GM19025 (cell line): ENCODE results near the gene ACSL5.
A peak's percentile ranks its signal among the peaks of the same experiment; 100 is the strongest.
"Not testable (repeated sequence)": the region's sequence is repeated elsewhere in the genome, so short reads cannot be mapped to it uniquely, and the experiment has no call there.

Source experiments
- ATAC-seq: cut with Tn5 transposase; IDR thresholded peaks from one replicate; pipeline ENCODE4 v1.9.1; 2021; ENCODE audit warnings: mild to moderate bottlenecking, low read depth, moderate library complexity; ENCODE audit not compliant: unreplicated experiment

ACSL5 gene

DNA sequence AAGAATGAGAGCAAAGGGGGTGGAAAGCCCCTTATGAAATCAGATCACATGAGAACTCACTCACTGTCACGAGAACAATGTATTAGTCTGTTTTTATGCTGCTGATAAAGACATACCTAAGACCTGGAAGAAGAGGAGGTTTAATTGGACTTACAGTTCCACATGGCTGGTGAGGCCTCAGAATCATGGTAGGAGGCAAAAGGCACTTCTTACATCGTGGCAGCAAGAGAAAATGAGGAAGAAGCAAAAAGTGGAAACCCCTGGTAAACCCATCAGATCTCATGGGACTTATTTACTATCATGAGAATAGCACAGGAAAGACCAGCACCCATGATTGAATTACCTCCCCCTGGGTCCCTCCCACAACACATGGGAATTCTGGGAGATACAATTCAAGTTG is 32.9 kb downstream of the ACSL5 start:
- ATAC-seq: not testable (repeated sequence)

DNA sequence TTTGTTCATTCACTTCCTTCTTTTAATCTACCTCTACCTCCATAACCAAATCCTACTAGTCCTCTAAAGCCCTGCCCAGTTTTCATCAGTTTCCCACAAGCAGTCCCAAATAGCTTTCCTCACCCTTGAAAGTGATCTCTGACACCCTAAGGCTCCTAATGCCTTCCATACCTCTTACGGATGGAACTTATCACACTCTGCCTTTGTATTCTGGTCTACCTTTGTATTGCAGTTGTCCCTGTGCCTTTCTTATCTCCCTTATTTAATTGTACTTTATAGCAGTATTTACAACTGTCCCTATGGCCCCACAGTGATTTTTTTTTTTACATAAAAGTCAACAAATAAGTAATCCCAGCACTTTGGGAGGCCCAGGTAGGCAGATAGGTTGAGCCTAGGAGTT is 33.8 kb downstream of the ACSL5 start:
- ATAC-seq: no peak

DNA sequence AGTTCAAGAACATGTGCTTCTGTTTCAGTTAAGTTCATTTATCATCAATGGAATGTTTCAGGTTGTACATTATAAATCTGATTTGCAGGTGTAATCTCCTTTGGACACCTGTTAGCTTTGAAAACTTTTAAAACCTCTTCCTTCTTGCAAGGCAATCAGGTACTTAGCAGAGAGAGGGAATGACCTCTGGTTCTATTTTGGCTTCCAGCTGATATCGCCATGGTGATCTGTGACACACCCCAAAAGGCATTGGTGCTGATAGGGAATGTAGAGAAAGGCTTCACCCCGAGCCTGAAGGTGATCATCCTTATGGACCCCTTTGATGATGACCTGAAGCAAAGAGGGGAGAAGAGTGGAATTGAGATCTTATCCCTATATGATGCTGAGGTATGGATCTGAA is 35.4 kb downstream of the ACSL5 start:
- no peak for ATAC-seq

DNA sequence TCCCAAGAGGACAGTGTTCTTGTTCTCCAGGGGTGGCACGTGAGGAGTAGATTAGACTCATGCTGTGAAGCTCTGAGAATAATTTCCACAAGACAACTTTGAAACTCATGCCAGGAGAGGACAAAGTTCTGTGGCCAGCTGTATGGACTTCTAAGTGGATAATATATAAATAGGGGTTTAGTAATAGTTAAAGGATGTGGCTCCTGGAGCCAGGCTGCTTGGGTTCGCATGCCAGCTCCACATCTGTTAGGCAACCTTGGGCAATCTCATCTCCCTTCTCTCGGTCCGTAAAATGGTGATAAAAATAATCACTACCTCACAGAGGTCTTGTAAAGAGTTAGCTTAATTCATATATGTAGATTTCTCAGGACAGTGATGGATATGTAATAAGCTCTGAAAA is 35.8 kb downstream of the ACSL5 start:
- ATAC-seq: no peak

DNA sequence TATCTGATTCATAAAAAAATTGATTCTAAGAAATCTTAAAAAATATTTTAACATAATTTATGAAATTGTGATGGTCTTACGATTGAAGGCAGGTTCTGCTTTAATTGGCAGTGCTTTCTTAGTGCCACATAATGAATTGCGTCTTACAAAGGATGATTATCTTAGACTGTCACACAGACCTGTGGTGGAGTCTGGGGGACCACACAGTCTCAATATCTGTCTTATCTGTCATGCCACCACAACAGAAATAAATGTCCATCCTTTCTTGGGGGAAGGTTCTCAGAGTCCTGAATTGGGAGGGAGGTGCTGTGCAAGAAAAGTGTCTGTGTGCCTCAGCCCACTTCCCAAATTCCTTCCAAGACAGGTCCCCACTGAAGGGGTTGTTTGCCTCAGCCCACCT is 38.8 kb downstream of the ACSL5 start:
- ATAC-seq: no peak

DNA sequence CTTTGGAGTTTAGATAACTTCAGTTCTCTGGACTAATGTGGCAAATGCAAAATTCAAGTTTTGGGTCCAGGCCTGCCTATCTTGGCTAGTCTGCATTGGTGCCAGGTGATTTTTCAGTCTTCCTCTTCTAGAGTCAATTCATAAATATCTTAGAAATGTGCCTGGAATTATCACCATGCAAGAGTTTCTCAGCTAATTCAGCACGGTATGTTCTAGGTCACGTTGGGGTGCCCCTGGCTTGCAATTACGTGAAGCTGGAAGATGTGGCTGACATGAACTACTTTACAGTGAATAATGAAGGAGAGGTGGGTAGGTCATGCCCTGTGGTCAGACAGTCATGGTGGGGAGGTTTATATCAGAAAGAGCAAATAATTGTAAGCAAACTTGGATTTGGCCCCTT is 47.8 kb downstream of the ACSL5 start:
- no peak for ATAC-seq

DNA sequence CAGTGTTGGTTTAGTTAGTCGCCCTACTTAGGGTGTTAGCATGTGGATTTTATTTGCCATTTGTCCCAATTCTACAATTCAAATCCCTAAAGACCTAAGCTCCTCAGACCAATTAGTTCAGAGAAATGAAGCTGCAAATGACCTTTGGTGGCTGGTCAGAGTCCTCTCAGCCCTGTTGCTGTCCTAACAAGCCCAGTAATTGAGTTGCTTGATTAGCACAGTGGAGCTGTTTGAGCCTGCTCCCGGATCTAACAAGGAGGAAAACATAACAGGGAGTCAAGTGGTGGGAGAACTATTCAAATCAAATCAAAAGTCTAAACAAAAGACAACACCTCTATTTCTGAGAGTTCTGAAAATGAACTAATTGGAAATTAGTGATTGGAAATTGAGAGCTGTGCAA is 50.7 kb downstream of the ACSL5 start:
- ATAC-seq: no peak

DNA sequence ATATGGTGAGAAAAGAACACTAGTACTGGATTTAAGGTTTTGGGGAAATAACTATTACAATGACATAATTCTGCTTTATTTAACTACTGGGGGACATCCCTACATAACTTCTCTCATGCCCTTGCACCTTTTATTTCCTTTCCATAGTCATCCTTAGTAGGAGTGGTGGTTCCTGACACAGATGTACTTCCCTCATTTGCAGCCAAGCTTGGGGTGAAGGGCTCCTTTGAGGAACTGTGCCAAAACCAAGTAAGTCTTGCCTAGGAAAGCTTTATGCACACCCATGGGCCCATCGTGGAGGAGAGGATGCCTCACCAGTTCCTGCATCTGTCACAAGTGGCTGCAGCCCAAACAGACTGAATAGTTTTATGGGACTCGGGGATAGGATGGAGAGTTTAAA is 52.2 kb downstream of the ACSL5 start:
- ATAC-seq: no peak

DNA sequence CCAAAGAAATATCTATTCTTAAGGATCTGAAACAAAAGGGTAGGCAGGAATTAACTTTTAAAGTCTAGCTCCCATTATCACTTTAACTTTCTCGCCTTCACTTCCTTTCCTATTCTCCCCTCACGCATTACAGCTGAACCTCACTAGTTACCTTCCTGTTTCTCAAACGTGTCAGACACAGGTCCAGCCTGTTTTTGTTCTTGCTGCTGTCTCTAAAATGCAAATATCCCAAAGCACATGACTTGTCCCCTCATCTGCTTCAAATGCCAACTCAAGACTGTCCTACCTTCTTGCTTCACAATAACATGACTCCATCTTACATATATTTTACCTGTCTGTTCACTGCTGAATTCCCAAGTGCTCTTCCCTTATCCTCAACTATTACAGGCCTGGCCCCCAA is 55.2 kb downstream of the ACSL5 start:
- ATAC-seq: no peak

DNA sequence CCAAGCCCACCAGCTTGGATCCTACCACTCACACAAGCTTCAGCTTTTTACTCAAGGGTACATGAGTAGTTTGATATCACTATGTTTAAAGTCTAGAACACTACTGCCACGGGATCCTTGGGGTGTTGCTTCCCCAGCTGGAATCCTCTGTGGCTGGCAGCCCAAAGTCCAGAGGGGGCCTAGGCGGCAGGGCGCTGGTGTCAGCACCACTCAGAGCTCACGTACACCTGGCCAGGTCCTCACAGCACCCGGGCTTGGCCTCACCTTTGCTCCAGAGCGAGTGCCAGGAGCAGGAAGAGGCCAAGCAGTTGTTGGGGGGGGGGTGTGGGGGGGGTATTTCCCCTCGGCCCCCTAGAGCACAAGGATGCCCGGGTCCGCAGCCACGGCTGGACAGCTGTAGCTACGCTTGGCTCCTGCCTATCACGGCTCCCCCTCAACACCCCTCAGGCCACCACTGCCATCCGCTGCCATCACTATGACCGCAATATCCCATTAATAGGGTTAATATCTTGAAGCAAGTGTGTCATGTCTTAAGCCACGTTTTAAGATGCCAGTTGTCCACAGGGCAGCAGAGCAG is 55.8 kb downstream of the ACSL5 start:
- no peak for ATAC-seq

DNA sequence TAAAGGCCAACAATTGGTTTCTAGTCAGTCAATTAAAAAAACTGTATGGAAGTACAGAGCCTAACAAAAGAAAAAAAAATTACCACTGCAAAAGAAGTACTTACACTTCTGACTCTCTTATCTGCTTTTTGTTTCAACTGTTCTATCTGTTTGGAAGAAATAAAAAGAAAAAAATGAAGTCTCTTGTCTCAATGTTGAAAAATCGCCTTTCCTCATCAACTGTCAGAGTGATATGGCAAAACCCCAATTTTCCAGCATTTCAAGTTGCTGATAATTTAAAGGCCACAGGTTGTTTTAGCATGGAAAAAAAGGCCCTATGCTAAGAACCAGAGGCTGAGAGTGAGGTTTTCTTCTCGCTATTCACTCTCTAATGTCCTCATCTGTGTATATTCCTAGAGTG is 59.2 kb downstream of the ACSL5 start:
- ATAC-seq: no peak

DNA sequence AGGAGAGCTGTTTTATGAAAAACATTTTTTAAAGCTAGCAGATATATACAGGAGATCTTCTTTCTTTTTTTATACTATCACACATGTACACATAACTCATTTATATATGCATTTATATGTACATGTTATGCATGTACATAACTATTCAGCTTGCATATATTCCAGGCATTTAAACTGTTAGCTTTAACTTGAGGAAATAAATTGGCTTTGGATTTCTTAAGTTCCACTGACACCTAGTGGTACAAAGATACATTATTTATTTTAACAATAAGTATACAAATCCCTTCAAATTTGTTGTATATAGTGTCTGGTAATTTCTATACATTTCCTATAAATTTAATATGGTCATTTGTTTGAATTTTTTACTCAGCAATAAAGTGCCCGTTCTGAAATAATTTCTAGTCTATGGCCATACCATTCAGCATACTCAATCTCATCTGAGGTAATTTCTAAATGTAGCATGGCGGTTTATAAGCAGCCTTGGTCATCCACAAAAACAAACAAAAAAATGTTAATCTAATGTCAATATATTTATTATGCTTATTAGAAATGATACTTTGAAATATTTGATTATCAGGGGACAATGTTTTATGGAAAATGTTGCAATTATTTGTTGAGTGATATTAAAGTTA is 61.2 kb downstream of the ACSL5 start:
- ATAC-seq: no peak

DNA sequence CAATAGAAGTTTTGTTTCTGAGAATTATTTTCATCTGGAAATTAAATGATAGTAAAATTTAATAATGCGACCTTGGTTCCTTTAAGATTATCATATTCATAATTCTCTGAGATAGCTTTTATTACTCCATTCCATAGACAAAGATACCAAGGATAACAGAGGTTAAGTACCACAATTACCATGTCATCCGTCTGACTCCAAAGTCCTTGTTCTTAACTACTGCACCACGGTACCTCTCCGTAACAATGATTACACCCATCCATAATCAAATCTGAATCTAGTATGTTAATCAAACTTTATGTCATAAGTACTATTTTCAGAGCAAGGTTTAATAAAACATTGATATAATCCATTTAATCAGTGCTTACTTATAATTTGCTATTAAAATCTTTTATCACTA is 64.4 kb downstream of the ACSL5 start:
- ATAC-seq: no peak

DNA sequence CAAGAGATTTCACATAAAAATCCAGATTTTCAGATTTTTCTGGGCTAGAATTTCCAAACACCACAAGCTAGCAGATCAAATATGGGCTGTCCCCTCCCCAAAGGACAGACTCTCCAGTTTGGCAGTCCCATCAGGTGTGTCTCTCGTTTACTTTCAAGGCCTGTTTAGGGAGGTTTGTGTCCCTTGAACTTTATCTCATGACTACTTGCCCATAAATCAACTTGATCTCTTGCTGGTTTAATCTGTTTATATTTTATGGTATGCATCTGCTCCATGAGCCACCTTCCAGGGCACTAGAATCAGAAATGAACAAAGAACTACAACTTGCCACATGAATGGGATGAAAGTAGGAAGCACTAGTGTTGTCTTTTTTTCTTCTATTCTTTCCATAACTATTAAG is 67.6 kb downstream of the ACSL5 start:
- ATAC-seq: no peak

DNA sequence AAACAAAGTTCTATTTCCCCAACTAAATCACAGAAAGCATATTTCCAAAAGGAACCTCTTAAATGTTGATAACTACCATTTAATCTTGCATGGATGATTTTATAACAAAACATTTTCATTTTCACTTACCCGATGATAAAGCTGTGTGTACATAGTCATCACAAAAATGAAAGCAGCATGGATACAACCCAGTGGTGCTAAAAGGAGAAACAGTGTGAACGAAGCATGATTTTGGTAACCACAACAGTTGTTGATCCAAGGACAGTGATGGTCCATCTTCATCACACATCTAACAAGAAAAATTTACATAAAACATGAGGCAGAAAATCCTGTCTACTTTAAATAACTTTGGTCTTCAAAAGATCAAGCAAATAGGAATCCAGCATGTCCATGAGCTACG is 68.1 kb downstream of the ACSL5 start:
- no peak for ATAC-seq

DNA sequence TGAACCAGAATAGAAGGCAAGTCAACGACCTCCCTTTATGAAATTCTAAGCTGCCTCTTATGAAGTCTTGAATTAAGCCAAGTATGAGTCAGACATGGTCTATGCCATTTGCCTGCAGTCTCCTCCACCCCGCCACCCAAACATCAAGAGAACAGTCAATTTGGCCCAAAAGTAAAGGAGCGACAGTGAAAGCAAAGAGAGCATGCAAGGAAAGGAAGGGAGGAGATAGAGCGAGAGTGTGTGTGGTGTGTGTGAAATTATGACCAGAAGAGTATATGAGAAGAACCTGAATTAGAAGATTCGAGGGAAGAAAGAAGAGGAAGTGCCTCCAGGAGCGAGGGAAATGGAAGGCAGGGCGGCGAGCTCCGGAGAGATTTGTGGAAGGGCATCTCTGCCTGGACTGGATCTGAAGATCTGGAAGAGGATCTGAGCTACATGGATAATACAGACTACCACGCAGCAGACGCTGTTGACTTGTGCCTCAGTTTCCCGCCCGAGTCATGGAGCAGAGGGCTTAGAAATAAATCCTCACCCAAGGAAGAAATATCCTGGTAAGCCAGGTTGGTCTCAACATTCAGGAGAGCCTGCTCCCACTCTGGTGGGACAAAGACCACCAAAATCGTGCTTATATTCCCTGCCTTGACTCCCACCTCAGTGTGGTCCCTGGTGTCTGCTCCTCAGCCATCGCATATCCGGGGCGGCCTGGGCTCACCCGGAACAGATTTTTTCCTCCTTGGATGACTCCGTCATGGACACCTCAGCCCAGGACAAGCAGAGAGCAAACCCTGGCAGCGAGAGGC is 72.3 kb downstream of the ACSL5 start:
- peak; percentile 35 for ATAC-seq

DNA sequence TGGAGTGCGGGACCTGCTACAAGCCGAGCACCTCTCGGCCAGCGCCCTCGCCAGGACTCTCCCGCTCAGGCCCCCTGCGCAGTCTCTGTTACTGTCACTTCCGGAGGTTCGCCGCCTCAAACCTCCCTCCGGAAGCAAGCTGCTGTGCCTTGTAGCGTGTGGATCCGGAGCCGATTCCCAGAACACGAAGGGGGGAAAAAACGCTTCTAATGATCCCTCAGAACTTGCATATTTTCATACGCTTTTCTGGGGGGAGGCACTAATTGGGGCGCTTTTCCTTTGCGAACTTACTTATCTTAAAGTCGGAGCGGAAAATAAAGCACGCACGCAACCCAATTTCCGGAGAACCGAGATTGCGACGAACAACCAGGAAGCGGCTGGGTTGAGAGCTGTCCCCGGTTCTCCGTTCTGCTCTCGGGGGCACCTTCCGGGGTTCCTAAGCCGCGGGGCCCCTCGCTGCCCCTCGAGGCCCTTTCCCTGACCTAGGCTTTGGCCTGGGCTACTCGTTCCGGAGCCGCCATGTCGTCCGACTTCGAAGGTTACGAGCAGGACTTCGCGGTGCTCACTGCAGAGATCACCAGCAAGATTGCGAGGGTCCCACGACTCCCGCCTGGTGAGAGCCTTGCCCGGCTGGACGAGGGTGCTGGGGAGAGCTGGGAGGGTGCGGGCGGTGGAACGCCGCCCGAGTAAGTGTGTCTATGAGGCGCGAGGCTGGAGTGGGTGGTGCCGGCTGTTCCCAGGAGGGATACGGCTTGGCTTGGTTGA is 73.1 kb downstream of the ACSL5 start, which contains the start of the genes VTI1A and ZDHHC6:
TSS of gene VTI1A (plus strand) at position 361 of the 765 bp plus-strand sequence. CDS start at position 520, 159 bp downstream.
TSS of gene ZDHHC6 (minus strand) at position 60 of the 765 bp plus-strand sequence. CDS start 1,478 bp downstream, outside the sequence.
- ATAC-seq: peak; percentile 91

DNA sequence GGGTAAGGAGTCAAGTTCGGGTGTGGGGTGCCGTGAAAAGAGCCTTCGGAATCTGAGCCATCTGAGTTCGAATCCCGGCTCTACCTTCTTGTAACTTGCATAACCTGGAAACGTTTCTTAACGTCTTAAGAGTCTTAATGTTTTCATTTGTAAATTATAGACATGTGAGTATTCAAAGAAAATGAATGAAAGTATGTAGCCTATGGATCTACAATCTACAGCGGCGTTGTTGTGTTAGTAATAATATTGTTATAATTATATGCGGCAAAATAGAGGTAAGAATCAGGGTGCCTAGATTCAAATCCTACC is 73.7 kb downstream of the ACSL5 start:
- no peak for ATAC-seq

DNA sequence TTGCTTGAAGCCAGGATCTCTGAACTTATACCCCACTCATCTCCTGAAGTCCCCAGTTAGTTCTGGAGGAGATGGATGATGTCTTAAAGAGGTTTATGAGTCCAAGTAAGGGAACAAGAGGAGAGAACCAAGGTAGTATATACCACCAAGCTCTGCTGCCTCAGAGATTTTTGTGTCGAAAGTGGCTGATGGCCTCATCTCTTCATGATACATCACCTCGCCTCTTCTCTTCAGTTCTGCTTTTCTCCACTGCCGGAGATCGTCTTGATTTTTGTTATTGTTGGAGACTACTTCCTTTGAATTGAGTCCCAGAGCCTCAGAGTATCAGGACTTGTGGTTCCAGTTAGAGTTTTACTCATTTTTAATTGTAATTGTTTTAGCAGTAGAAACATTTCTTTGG is 75.0 kb downstream of the ACSL5 start:
- ATAC-seq: no peak

DNA sequence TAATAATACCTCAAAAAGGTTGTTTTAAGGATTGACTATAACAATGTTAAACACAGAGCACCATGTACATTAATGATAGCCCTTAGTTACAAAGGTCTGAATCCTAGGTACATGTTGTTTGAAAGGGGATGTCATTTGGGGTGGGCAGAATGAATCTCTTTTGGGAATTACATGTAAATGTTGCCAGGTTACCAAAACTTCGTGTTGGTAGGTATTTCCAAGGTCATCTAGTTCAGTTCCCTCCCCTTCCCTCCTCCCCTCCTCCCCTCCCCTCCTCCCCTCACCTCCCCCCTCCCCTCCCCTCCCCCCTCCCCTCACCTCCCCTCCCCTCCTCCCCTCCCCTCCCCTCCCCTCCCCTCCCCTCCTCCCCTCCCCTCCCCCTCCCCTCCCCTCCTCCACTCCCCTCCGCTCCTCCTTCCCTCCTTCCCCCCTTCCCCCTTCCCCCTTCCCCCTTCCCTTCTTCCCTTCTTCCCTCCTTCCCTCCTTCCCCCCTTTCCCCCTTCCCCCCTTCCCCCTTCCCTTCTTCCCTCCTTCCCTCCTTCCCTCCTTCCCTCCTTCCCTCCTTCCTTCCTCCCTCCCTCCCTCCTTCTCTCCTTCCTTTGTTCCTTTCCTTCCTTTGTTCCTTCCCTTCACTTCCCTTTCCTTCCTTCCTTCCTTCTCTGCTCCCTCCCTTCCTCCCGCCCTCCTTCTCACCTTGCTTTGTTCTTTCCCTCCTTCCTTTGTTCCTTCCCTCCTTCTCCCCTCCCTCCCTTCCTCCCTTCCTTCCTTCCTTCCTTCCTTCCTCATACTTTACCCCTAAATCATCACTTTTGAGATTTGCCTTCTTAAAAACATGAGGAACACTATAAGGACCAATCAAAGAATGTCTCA is 81.2 kb downstream of the ACSL5 start:
- no peak for ATAC-seq
